ENCODE data around the gene THSD7A.

THSD7A gene

GRCh38 chr7:11373546-11374142 is 458.4 kb downstream of the THSD7A start:
- DNase-seq = no peak

- DNase-seq = no peak
These were observed 462.3 kb downstream of the THSD7A start for GRCh38 chr7:11369696-11370095.

- DNase-seq = no peak
These were observed 465.9 kb downstream of the THSD7A start for GRCh38 chr7:11366118-11366517.

- DNase-seq = no peak
These were observed 473.4 kb downstream of the THSD7A start for GRCh38 chr7:11358637-11359036.

GRCh38 chr7:11355399-11356005 is 476.5 kb downstream of the THSD7A start:
- no peak for DNase-seq

- DNase-seq = no peak
These were observed 485.7 kb downstream of the THSD7A start for GRCh38 chr7:11346302-11346701.

GRCh38 chr7:11345621-11346020 is 486.4 kb downstream of the THSD7A start:
- DNase-seq = no peak

GRCh38 chr7:11343818-11344413 is 488.1 kb downstream of the THSD7A start:
- DNase-seq = no peak

GRCh38 chr7:11343136-11343535 is 488.9 kb downstream of the THSD7A start:
- DNase-seq = no peak

- no peak for DNase-seq
These were observed 490.6 kb downstream of the THSD7A start for GRCh38 chr7:11341285-11341944.

- DNase-seq = no peak
These were observed 495.6 kb downstream of the THSD7A start for GRCh38 chr7:11336432-11336831.

- no peak for DNase-seq
These were observed 496.1 kb downstream of the THSD7A start for GRCh38 chr7:11335947-11336346.

GRCh38 chr7:11332865-11333228 is 499.2 kb downstream of the THSD7A start:
- DNase-seq = no peak

GRCh38 chr7:11332186-11332864 is 499.7 kb downstream of the THSD7A start:
- DNase-seq = no peak

GRCh38 chr7:11331128-11332102 is 500.6 kb downstream of the THSD7A start:
- no peak for DNase-seq

GRCh38 chr7:11330717-11331116 is 501.3 kb downstream of the THSD7A start:
- no peak for DNase-seq

- no peak for DNase-seq
These were observed 501.8 kb downstream of the THSD7A start for GRCh38 chr7:11330208-11330607.

- no peak for DNase-seq
These were observed 502.4 kb downstream of the THSD7A start for GRCh38 chr7:11329626-11330025.

- no peak for DNase-seq
These were observed 503.7 kb downstream of the THSD7A start for GRCh38 chr7:11328309-11328708.

- DNase-seq = no peak
These were observed 504.4 kb downstream of the THSD7A start for GRCh38 chr7:11327633-11328032.
